Mononuclear cell (primary cell): ENCODE measurements around the gene KDM4B. TPM values are rescaled to one million over a fixed set of nuclear protein-coding genes. Genes with fewer than 3 reads are reported as not detected.

ENCODE experiments used
- H3K27me3 ChIP-seq: 2 replicates; pipeline ENCODE4 v1.6.0; 2011; ENCODE audit warnings: low read length, control low read depth; ENCODE audit not compliant: insufficient read depth
- H3K4me1 ChIP-seq: 2 replicates; pipeline ENCODE4 v1.5.1; 2011; ENCODE audit warnings: mild to moderate bottlenecking, low read length, control low read depth; ENCODE audit not compliant: insufficient read depth
- H3K4me3 ChIP-seq: 2 replicates; pipeline ENCODE4 v1.5.1; 2011; ENCODE audit warnings: mild to moderate bottlenecking, low read length, moderate library complexity
- H3K9me3 ChIP-seq: 2 replicates; pipeline ENCODE4 v1.5.1; 2011; ENCODE audit warnings: low read depth, mild to moderate bottlenecking, control low read depth, low read length
- total RNA-seq: library from RNA; depleted of rRNA; stranded (reverse); fragments of >200 nt; gene quantifications from one replicate; pipeline ENCODE4 v1.2.3, GENCODE V29; 2012

KDM4B gene
- total RNA-seq, 1 donor, result 17.9 TPM

GRCh38 chr19:5091018-5091683 lies 122.2 kb downstream of the KDM4B start:
- no peak overlapping the region for H3K4me3 ChIP-seq
- no peaks in the 10 kb centered on the region for H3K4me1 ChIP-seq
- no peaks in the 10 kb centered on the region for H3K27me3 ChIP-seq
- no peaks in the 10 kb centered on the region for H3K9me3 ChIP-seq

GRCh38 chr19:5091684-5092480 lies 123.0 kb downstream of the KDM4B start:
- H3K4me1 ChIP-seq, result no peaks in the 10 kb centered on the region
- H3K27me3 ChIP-seq, result no peaks in the 10 kb centered on the region
- no peaks in the 10 kb centered on the region for H3K9me3 ChIP-seq
- H3K4me3 ChIP-seq, result no peak overlapping the region

DNA sequence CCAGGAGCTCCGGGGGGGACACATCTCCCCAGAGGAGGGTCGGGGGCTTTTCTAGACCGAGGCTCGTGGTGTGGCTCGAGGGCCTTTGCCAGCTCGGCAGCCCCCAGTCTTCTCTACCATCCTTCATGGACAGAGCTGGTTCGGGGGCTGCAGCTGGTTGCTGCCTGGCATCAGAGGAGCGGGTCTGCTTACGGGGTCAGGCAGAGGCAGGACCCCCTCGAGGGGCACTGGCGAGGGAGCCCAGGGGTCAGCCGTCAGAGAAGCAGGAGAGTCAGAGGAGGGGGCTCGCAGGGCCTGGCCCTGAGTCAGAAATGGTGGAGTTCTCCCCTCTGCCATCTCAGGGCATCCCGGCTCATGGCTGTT lies 123.5 kb downstream of the KDM4B start:
- no peaks in the 10 kb centered on the region for H3K27me3 ChIP-seq
- no peaks in the 10 kb centered on the region for H3K4me1 ChIP-seq
- H3K9me3 ChIP-seq, result no peaks in the 10 kb centered on the region
- no peak overlapping the region for H3K4me3 ChIP-seq

DNA sequence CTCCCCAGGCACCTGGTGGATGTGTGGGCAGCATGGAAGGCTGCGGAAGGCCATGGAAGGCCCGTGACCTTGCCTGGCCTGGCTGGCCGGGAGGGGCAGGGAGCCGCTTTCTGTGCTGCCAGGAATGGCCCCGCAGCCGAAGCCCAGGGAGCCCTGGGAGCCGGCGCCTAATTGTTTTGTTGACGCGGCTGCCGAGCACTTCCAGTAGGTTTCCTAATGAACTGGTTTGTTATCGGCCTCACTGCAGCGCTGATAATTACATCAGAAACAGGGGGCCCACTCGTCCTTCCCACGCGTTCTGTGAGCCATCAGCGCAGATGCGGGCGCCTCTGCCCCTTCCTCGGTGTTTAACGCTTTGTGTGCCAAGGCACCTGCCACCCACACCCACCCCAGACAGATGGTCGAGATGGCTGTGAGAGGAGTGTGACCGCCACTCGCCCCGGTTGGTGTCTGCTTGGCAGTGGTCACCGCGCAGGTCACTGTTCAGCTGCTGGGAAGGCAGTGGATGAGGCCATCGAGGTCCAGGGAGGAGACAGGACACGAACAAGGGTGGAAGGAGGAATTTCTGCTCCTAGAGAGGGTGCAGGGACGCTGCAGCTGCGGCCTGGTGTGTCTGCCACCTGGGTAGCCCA lies 124.5 kb downstream of the KDM4B start:
- Histone ChIP-seq H3K4me3 (no peak overlapping the region), H3K27me3 (no peaks in the 10 kb centered on the region), H3K9me3 (no peaks in the 10 kb centered on the region), H3K4me1 (no peaks in the 10 kb centered on the region)

GRCh38 chr19:5093948-5094718 lies 125.2 kb downstream of the KDM4B start:
- no peaks in the 10 kb centered on the region for H3K27me3 ChIP-seq
- no peaks in the 10 kb centered on the region for H3K4me1 ChIP-seq
- peaks cover 6% of the 10 kb centered on the region for H3K9me3 ChIP-seq
- H3K4me3 ChIP-seq, result no peak overlapping the region

DNA sequence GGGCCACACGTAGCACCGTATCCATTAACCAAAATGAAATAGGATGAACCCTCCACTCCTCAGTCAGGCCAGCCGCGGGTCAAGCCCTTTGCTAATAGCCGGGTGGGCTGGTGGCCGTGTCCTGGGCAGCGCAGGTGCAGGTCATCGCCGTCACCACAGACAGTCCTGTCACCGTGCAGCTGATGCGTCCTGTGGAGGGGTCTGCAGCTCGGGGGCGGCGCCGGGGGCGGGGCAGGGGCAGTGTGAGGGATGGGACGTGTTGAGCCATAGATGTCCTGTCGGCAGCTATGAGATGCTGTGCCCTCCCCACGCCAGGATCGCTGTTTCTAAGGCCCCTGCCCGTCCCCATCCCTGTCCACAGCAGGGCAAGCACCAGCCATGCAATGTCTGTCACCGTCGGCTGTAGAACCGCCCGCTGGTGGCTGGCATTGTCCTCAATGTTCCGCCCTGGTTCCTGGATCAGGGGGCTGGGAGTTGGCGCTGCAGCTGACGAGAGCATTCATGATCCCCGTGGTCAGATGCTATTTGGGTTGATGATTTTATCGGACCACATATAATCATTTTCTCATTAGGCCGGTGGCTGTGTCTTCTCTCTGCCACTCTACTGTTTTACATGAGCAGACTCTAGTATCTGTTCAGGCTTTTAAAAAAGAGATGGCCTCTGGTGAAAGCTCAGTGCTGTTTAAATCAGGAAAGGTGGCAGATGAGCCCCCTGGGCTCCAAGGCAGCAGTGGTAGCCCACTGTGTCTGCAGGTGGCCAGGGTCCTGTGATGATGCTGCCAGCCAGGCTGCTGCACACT lies 126.1 kb downstream of the KDM4B start:
- no peaks in the 10 kb centered on the region for H3K27me3 ChIP-seq
- peaks cover 9% of the 10 kb centered on the region for H3K9me3 ChIP-seq
- no peak overlapping the region for H3K4me3 ChIP-seq
- no peaks in the 10 kb centered on the region for H3K4me1 ChIP-seq

GRCh38 chr19:5095568-5095850 lies 126.6 kb downstream of the KDM4B start:
- Histone ChIP-seq H3K4me1 (no peaks in the 10 kb centered on the region), H3K9me3 (peaks cover 11% of the 10 kb centered on the region), H3K27me3 (no peaks in the 10 kb centered on the region), H3K4me3 (no peak overlapping the region)

GRCh38 chr19:5096536-5096935 lies 127.6 kb downstream of the KDM4B start:
- H3K4me3 ChIP-seq, result no peak overlapping the region
- H3K27me3 ChIP-seq, result no peaks in the 10 kb centered on the region
- no peaks in the 10 kb centered on the region for H3K4me1 ChIP-seq
- peaks cover 11% of the 10 kb centered on the region for H3K9me3 ChIP-seq

DNA sequence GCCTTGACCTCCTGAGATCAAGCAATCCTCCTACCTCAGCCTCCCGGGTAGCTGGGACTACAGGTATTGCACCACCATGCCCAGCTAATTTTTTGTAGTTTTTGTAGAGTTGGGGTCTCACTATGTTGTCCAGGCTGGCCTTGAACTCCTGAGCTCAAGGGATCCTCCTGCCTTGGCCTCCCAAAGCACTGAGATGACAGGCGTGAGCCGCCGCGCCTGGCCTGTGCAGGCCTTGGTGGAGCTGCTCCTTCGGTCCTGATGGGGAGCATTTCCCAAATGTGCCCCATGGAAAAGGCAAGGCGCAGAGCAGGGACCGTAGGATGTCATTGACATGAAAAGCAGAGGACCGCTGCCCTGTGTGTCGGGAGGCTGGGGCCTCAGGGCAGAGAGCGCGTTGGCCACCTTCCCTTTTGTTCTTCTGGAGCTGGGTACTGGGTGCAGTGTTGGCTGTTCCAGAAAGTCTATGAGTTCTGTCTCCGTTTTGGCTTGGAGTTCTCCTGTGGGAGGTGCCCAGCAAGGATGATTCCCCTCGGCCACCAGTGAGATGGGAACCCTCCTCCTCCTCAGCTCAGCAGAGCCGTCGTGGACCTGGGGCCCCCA lies 128.5 kb downstream of the KDM4B start:
- Histone ChIP-seq H3K4me3 (no peak overlapping the region), H3K4me1 (no peaks in the 10 kb centered on the region), H3K9me3 (peaks cover 11% of the 10 kb centered on the region), H3K27me3 (no peaks in the 10 kb centered on the region)

DNA sequence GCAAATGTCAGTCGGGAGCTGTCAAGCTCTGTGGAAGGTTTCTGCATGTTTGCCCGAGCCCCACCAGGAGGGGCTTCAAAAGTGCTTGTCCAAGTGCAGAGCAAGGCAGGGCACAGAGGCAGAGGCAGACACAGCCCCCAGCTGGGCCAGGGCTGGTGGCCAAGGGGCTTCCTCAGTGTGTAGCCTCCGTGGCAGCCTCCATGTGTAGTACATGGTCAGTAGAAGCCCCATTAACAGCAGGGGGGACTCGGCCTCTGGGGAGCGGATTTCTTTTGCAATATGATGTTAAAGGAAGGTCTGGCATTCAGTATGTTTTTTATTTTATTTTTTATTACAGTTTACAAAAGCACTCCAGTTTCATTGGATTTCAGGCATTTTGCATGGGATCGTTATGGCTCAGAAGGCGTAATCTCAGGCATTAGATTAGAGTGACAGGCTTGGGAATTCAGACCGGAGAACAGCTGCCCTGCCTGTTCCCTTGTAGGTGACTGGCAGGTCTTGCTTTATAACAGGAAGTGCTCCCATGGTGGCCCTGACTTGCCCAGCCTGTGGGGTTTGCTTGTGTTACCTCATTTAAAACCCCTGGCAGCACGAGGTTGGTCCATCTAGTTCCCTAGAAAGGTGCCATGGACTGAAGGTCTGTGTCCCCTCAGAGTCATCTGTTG lies 129.2 kb downstream of the KDM4B start:
- Histone ChIP-seq H3K9me3 (peaks cover 11% of the 10 kb centered on the region), H3K27me3 (no peaks in the 10 kb centered on the region), H3K4me3 (no peak overlapping the region), H3K4me1 (no peaks in the 10 kb centered on the region)

DNA sequence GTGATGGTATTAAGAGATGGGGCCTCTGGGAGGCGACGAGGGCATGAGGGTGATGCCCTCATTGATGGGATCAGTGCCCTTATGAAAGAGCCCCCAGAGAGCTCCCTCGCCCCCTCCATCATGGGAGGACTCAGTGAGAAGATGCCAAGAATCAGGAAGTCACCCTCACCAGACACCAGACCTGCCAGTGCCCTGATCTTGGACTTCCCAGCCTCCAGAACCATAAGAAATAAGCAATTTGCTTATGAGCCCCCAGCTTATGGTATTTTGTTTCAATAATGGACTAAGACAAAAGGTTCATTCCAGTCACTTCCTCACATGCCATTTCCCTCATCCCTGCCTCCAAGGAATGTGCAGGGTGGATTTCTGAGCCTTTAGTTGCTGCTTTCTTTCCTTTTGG lies 129.7 kb downstream of the KDM4B start:
- Histone ChIP-seq H3K9me3 (peaks cover 11% of the 10 kb centered on the region), H3K4me3 (no peak overlapping the region), H3K4me1 (no peaks in the 10 kb centered on the region), H3K27me3 (no peaks in the 10 kb centered on the region)

GRCh38 chr19:5099701-5100221 lies 130.8 kb downstream of the KDM4B start:
- H3K27me3 ChIP-seq, result no peaks in the 10 kb centered on the region
- no peak overlapping the region for H3K4me3 ChIP-seq
- no peaks in the 10 kb centered on the region for H3K4me1 ChIP-seq
- peaks cover 11% of the 10 kb centered on the region for H3K9me3 ChIP-seq

- H3K9me3 ChIP-seq, result peaks cover 11% of the 10 kb centered on the region
- H3K4me3 ChIP-seq, result no peak overlapping the region
- H3K27me3 ChIP-seq, result no peaks in the 10 kb centered on the region
- H3K4me1 ChIP-seq, result no peaks in the 10 kb centered on the region
Observed at GRCh38 chr19:5101871-5102270, 133.0 kb downstream of the KDM4B start.

DNA sequence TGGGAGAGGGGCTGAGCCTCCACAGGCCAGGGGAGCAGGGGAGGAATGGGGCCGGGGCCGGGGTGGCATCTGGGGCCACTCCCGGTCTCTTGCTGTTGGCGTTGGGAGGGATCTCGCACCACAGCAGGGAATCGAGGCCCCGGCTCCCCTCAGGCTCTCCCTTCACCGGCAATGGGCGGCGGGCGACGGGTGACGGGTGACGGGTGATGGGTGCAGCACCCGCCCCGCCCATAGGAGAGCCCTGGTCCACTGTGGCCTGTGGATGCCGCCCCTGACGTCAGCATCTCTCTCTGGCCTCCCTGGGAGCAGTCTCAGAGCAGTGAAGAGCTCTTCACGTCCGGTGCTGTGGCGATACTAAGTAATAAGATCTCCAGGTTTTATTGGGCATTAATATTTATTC lies 133.6 kb downstream of the KDM4B start:
- Histone ChIP-seq H3K27me3 (no peaks in the 10 kb centered on the region), H3K4me1 (no peaks in the 10 kb centered on the region), H3K9me3 (peaks cover 11% of the 10 kb centered on the region), H3K4me3 (no peak overlapping the region)
